ENCODE data around the gene PAX8. TPM values are rescaled to one million over a fixed set of nuclear protein-coding genes. Genes with fewer than 3 reads are reported as not detected.

PAX8 gene
- total RNA-seq, 4 donors from 2014 or later, result 2.8 to 23.9 (median 6.0) TPM

Other genes with a start within 250 kb of the PAX8 start
- gene IL36B, start 226.1 kb downstream of the PAX8 start, total RNA-seq, result not detected
- not detected for gene IL36RN, start 219.7 kb downstream of the PAX8 start, total RNA-seq
- gene IL1F10, start 211.0 kb downstream of the PAX8 start, total RNA-seq, result not detected
- under 1 TPM in 1 of 4 donors, not detected in 3; 0.77 TPM for gene IL1RN, start 151.3 kb downstream of the PAX8 start, total RNA-seq
- gene PSD4, start 105.0 kb downstream of the PAX8 start, total RNA-seq, result 10 to 100 TPM in 2 of 4 donors, 1 to 10 TPM in 2; 1.8 to 31.8 (median 7.6) TPM
- 10 to 100 TPM in 3 of 4 donors, 1 to 10 TPM in 1; 3.6 to 55.1 (median 28.3) TPM for gene ZNG1B, start 158.8 kb upstream of the PAX8 start, total RNA-seq
- not detected for gene FOXD4L1, start 219.7 kb upstream of the PAX8 start, total RNA-seq